Loucy (cell line): Measurements from ENCODE around the gene EFHC2.

Experiments
- CTCF ChIP-seq: fragments of 200-600 bp; sonication (generic); conservative IDR thresholded peaks from 2 replicates; pipeline ENCODE4 v1.5.1; 2014; ENCODE audit warnings: mild to moderate bottlenecking, antibody characterized with exemption, low read length
- EZH2phosphoT487 ChIP-seq: fragments of 200-600 bp; IDR thresholded peaks from 2 replicates; pipeline ENCODE4 v1.6.1; 2018; ENCODE audit warnings: antibody characterized with exemption, mild to moderate bottlenecking, moderate library complexity, borderline replicate concordance

- no peak for TF ChIP-seq EZH2phosphoT487
- TF ChIP-seq CTCF = no peak
Observed at GRCh38 chrX:44227991-44228390, 115.5 kb downstream of the EFHC2 start.
